HepG2 (cell line): ENCODE measurements around the gene GNA14. TPM values are rescaled to one million over a fixed set of nuclear protein-coding genes. Genes with fewer than 3 reads are reported as not detected.

Experiments used
- ATAC-seq: fragments of 200-7000 bp; cut with Tn5 transposase; 3 replicates; pipeline ENCODE4 v1.9.1; 2020; ENCODE audit warnings: mild to moderate bottlenecking, moderate library complexity
- BruUV-seq: library from RNA; stranded (reverse); fragments of 400-500 nt; replicated peaks from 2 replicates; lab custom pipeline; 2021; lab: Mats Ljungman, UMichigan
- CTCF ChIA-PET: fragments of 300-600 bp; formaldehyde crosslinking; extraction: SDS; loops from one replicate; lab custom pipeline; 2021; ENCODE audit warnings: low total read pairs, inconsistent platforms, low intra/inter-chr PET ratio; lab: Yijun Ruan, JAX
- POLR2A ChIA-PET: fragments of 350-600 bp; sonication (Branson Sonifier 250); formaldehyde crosslinking; loops from one replicate; lab custom pipeline; 2020; ENCODE audit warnings: antibody characterized with exemption, inconsistent platforms; lab: Yijun Ruan, JAX
- DNase-seq: peaks from one replicate; pipeline ENCODE4 v3.0.0-alpha.2; 2015; ENCODE audit warnings: low spot score
- FAIRE-seq: peaks from 3 replicates; lab custom pipeline; 2011; peaks lifted over from hg19 to GRCh38; lab: Jason Lieb, UNC
- H2AFZ ChIP-seq: one replicate; pipeline ENCODE4 v1.6.1; 2011; ENCODE audit warnings: low read length, inconsistent platforms
- H3K27ac ChIP-seq: fragments of 300-600 bp; 3 replicates; pipeline ENCODE4 v1.8.0; 2011; ENCODE audit warnings: mixed run types, mild to moderate bottlenecking, mixed read lengths, low read length, inconsistent platforms; ENCODE audit not compliant: insufficient read depth; ENCODE audit errors: extremely low read length
- H3K27me3 ChIP-seq, 2 experiments: fragments of 200-600 bp in 1 of 2; 2 replicates in 1 of 2; 3 replicates in 1 of 2; pipeline versions ENCODE4 v1.6.0 to v1.8.0; 2011; ENCODE audit warnings: low read length in 2 of 2, mild to moderate bottlenecking in 2 of 2, moderate library complexity in 2 of 2, inconsistent platforms in 1 of 2; ENCODE audit not compliant: insufficient read depth in 2 of 2, control insufficient read depth in 1 of 2
- H3K36me3 ChIP-seq, 2 experiments: fragments of 200-600 bp in 1 of 2; replicated peaks in 1 of 2; 2 replicates in 1 of 2; 3 replicates in 1 of 2; pipeline versions ENCODE4 v1.5.1 to v1.8.0; 2011; ENCODE audit warnings: low read length in 2 of 2, inconsistent platforms in 1 of 2; ENCODE audit not compliant: insufficient read depth in 2 of 2, control insufficient read depth in 1 of 2
- H3K4me1 ChIP-seq: 2 replicates; pipeline ENCODE4 v1.5.1; 2012; ENCODE audit warnings: low read length, inconsistent platforms; ENCODE audit not compliant: insufficient read depth
- H3K4me2 ChIP-seq: 2 replicates; pipeline ENCODE4 v1.6.0; 2011; ENCODE audit warnings: low read depth, low read length, inconsistent platforms
- H3K4me3 ChIP-seq, 3 experiments: fragments of 200-600 bp in 1 of 3; sonication (generic), shearing (Covaris generic) in 1 of 3; replicated peaks in 1 of 3; 2 replicates each; pipeline ENCODE4 v1.5.1; 2011 to 2016; ENCODE audit warnings: low read length in 3 of 3, inconsistent platforms in 2 of 3, low read depth in 2 of 3, mild to moderate bottlenecking in 2 of 3, control low read depth in 1 of 3, mixed read lengths in 1 of 3; ENCODE audit not compliant: insufficient read depth in 1 of 3
- H3K79me2 ChIP-seq: one replicate; pipeline ENCODE4 v1.6.1; 2011; ENCODE audit warnings: low read length, inconsistent platforms; ENCODE audit not compliant: insufficient read depth
- H3K9ac ChIP-seq: 2 replicates; pipeline ENCODE4 v1.6.0; 2011; ENCODE audit warnings: mild to moderate bottlenecking, low read depth, low read length, inconsistent platforms; ENCODE audit not compliant: insufficient read depth
- H3K9me3 ChIP-seq: 2 replicates; pipeline ENCODE4 v1.5.1; 2012; ENCODE audit warnings: mild to moderate bottlenecking, low read length
- H4K20me1 ChIP-seq: 2 replicates; pipeline ENCODE4 v1.6.0; 2011; ENCODE audit warnings: inconsistent platforms, mild to moderate bottlenecking, low read length, moderate library complexity; ENCODE audit not compliant: insufficient read depth
- ARNTL ChIP-seq: sonication (generic); formaldehyde crosslinking; IDR thresholded peaks from 2 replicates; pipeline ENCODE4 v1.4.0; 2020; ENCODE audit warnings: mild to moderate bottlenecking, missing genetic modification reagents
- FOXK2 ChIP-seq: fragments of 450-650 bp; IDR thresholded peaks from 2 replicates; pipeline ENCODE4 v1.6.1; 2016
- HMGA1 ChIP-seq: sonication (generic); formaldehyde crosslinking; conservative IDR thresholded peaks from 2 replicates; pipeline ENCODE4 v1.4.0; 2020; ENCODE audit warnings: missing genetic modification reagents
- HNRNPH1 ChIP-seq: fragments of 200-400 bp; formaldehyde crosslinking; optimal IDR thresholded peaks from 2 replicates; pipeline ENCODE3; 2017; ENCODE audit warnings: mild to moderate bottlenecking, low read depth, low read length
- MLLT10 ChIP-seq: sonication (generic); formaldehyde crosslinking; IDR thresholded peaks from 2 replicates; pipeline ENCODE4 v1.4.0; 2020; ENCODE audit warnings: missing genetic modification reagents
- NFIB ChIP-seq: sonication (generic); formaldehyde crosslinking; IDR thresholded peaks from 2 replicates; pipeline ENCODE4 v1.9.0; 2021; ENCODE audit warnings: missing genetic modification reagents, mild to moderate bottlenecking, borderline replicate concordance
- SP2 ChIP-seq: sonication (generic); formaldehyde crosslinking; IDR thresholded peaks from 2 replicates; pipeline ENCODE4 v1.5.1; 2020; ENCODE audit warnings: mild to moderate bottlenecking, missing genetic modification reagents
- ZNF460 ChIP-seq: sonication (generic); formaldehyde crosslinking; IDR thresholded peaks from 2 replicates; pipeline ENCODE4 v1.5.1; 2020; ENCODE audit warnings: missing genetic modification reagents, mild to moderate bottlenecking, borderline replicate concordance
- WGBS: methylation state at CpG from one replicate; pipeline ENCODE4 v1.1.6; 2017; ENCODE audit warnings: low lambda C conversion rate; 5-methylcytosine and 5-hydroxymethylcytosine counted together
- in situ Hi-C: cut with HindIII; loops from 2 replicates; pipeline ENCODE4 v1.10.0; 2017; ENCODE audit warnings: low pct_unique_long_range_greater_than_20kb; ENCODE audit not compliant: extremely low pct_ligation_motif_present
- intact Hi-C: fragments of 100-400 bp; cut with micrococcal nuclease; formaldehyde crosslinking; loops from one replicate; pipeline ENCODE4 v1.10.0; 2022; ENCODE audit not compliant: unreplicated experiment
- polyA plus RNA-seq, 8 experiments: library from polyadenylated mRNA; depleted of rRNA in 3 of 8; stranded (reverse) in 7 of 8; unstranded in 1 of 8; fragments of >200 nt; fragmentation: Illumina TruSeq in 4 of 8; extraction: Trizol in 4 of 8; gene quantifications; 2 replicates each; pipeline versions ENCODE4 v1.2.1 to v1.2.3, GENCODE V29; 2011 to 2016; ENCODE audit warnings: low read depth in 4 of 8, missing spikeins in 1 of 8, mixed read lengths in 1 of 8; ENCODE audit not compliant: insufficient read depth in 1 of 8
- total RNA-seq, 5 experiments: library from RNA; depleted of rRNA; stranded (reverse); fragments of >200 nt; fragmentation: Illumina TruSeq; extraction: Trizol; gene quantifications; 2 replicates each; pipeline ENCODE4 v1.2.3, GENCODE V29; 2016; ENCODE audit warnings: low read depth in 1 of 5
- TF ChIP-seq, protein P1 (sequence below): fragments of 450-650 bp; IDR thresholded peaks from 2 replicates; pipeline ENCODE4 v1.6.1; 2016
- TF ChIP-seq, protein P2 (sequence below): sonication (generic); formaldehyde crosslinking; IDR thresholded peaks from 2 replicates; pipeline ENCODE4 v1.4.0; 2020; ENCODE audit warnings: missing genetic modification reagents, mild to moderate bottlenecking, borderline replicate concordance
- TF ChIP-seq, protein P3 (sequence below): sonication (generic); formaldehyde crosslinking; IDR thresholded peaks from 2 replicates; pipeline ENCODE4 v1.5.0; 2020; ENCODE audit warnings: mild to moderate bottlenecking, low read depth, missing genetic modification reagents, borderline replicate concordance

Gene GNA14
- total and polyA plus RNA-seq, 2 of the 13 experiments (the other 11 are each of a cell fraction or from before 2014, with no cell fraction given), result not detected

DNA sequence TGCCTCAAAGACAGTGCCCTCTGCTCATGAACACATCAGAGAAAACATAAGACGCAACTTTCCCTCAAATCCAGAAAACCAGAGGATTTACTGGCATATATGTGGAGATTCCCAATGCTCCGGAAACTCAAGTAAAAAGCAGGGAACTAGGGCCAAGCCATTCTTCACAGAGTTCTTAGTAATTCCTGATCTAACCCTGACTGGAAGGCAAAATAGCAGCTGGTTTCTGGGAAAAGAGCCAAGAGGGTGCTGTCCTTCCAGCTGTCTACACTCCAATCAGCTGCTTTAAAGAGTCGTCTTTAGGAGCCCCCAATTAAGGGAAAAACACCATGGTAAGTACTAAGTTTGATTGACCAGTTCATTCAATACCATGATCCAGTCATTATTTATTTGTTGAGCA, 49.6 kb downstream of the GNA14 start (continued):
- TF ChIP-seq, protein P1, sequence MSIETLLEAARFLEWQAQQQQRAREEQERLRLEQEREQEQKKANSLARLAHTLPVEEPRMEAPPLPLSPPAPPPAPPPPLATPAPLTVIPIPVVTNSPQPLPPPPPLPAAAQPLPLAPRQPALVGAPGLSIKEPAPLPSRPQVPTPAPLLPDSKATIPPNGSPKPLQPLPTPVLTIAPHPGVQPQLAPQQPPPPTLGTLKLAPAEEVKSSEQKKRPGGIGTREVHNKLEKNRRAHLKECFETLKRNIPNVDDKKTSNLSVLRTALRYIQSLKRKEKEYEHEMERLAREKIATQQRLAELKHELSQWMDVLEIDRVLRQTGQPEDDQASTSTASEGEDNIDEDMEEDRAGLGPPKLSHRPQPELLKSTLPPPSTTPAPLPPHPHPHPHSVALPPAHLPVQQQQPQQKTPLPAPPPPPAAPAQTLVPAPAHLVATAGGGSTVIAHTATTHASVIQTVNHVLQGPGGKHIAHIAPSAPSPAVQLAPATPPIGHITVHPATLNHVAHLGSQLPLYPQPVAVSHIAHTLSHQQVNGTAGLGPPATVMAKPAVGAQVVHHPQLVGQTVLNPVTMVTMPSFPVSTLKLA, result no peak
- no peak for TF ChIP-seq HMGA1
- no peak for TF ChIP-seq HNRNPH1
- TF ChIP-seq, protein P2, sequence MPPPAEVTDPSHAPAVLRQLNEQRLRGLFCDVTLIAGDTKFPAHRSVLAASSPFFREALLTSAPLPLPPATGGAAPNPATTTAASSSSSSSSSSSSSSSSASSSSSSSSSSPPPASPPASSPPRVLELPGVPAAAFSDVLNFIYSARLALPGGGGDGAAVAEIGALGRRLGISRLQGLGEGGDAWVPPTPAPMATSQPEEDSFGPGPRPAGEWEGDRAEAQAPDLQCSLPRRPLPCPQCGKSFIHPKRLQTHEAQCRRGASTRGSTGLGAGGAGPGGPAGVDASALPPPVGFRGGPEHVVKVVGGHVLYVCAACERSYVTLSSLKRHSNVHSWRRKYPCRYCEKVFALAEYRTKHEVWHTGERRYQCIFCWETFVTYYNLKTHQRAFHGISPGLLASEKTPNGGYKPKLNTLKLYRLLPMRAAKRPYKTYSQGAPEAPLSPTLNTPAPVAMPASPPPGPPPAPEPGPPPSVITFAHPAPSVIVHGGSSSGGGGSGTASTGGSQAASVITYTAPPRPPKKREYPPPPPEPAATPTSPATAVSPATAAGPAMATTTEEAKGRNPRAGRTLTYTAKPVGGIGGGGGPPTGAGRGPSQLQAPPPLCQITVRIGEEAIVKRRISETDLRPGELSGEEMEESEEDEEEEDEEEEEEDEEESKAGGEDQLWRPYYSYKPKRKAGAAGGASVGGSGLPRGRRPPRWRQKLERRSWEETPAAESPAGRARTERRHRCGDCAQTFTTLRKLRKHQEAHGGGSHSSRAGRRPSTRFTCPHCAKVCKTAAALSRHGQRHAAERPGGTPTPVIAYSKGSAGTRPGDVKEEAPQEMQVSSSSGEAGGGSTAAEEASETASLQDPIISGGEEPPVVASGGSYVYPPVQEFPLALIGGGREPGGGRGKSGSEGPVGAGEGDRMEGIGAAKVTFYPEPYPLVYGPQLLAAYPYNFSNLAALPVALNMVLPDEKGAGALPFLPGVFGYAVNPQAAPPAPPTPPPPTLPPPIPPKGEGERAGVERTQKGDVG, result no peak
- TF ChIP-seq MLLT10 (CRISPR knock-in tag), result no peak
- TF ChIP-seq NFIB (CRISPR knock-in tag), result no peak
- TF ChIP-seq, all 625 proteins: peak for 0

DNA sequence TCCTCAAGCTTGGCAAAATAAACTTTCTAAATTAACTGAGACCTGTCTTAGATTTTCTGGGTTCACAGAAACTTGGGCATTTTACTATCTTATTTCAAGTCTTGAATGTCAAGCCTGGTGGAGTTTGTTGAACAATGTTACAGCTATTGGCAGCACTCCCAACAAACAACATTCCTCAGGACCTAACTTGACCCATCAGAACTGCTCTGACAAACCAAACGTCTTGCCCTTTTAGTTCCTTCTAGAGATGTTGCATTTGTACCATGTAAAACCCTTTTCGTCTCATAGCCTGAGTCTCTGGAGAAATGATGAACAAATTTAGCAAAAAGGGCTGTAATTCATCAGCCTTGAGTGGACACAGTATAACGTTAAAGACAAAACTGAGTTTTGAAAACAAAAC, 51.1 kb downstream of the GNA14 start:
- in situ Hi-C loops, result no loop called here
- Histone ChIP-seq H3K4me2 (no peak overlapping the region), H3K4me1 (no peaks in the 10 kb centered on the region), H4K20me1 (no peaks in the 10 kb centered on the region), H3K36me3 (no peaks in the 10 kb centered on the region), H3K79me2 (no peaks in the 10 kb centered on the region), H3K27me3 (no peaks in the 10 kb centered on the region), H3K27ac (no peak overlapping the region), H2AFZ (no peak overlapping the region), H3K4me3 (no peak overlapping the region), H3K9ac (no peak overlapping the region), H3K9me3 (no peaks in the 10 kb centered on the region)
- no peak for TF ChIP-seq ZNF460 (CRISPR knock-in tag)
- TF ChIP-seq SP2, result no peak
- TF ChIP-seq, protein P3, sequence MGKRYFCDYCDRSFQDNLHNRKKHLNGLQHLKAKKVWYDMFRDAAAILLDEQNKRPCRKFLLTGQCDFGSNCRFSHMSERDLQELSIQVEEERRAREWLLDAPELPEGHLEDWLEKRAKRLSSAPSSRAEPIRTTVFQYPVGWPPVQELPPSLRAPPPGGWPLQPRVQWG (CRISPR knock-in tag), result no peak
- TF ChIP-seq ARNTL (CRISPR knock-in tag), result no peak
- TF ChIP-seq FOXK2, result no peak
- DNase-seq (no peak), FAIRE-seq (no peak), ATAC-seq (no peak)
- POLR2A ChIA-PET, result no interaction called here
- CTCF ChIA-PET, result no interaction called here
- intact Hi-C loops, result no loop called here
- WGBS, result 0% methylated on average over 3 of the region's 3 CpGs
- no TSS peak for BruUV-seq
